ENCODE measurements around the gene MTAP. TPM values are rescaled to one million over a fixed set of nuclear protein-coding genes. Genes with fewer than 3 reads are reported as not detected.
A peak's percentile ranks its signal among the peaks of the same experiment; 100 is the strongest.

Gene MTAP
- total and polyA plus RNA-seq, 11 donors: 5.4 to 27.3 (median 18.1) TPM

DNA sequence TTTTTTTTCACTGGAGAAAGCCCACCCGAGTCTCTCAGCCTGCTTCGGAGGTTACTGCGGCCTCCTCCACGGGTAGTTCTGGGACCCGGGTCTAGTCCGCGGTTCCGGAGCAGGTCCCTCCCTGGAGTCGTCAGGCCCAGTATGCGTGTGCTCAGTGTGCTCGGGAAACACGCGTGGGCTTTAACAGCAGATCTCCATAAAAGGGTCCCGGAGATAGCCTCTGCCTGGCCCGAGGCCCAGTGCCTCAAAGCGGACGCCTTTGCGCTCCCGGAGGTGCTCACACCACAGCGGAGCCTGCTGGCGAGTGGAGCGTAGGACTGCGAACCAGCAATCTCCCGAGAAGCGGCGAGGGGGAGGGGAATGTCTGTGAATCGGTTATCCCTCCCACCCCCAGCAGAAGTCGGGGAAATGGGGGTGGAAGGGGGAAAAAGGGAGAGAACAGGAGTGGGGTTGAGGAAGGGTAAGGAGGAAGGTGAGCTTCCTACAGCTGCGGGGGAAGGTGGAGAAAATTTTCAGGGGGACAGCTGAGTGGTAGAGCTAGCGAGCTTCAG, 163.0 kb downstream of the MTAP start:
- no peak overlapping the region for H3K27ac ChIP-seq
- H3K27me3 ChIP-seq: peaks cover 55 to 95% (median 80%) of the 10 kb centered on the region in 9 donors
- 2 to 3% (median 2%) methylated on average over 30 of the region's 30 CpGs for WGBS, 4 donors

DNA sequence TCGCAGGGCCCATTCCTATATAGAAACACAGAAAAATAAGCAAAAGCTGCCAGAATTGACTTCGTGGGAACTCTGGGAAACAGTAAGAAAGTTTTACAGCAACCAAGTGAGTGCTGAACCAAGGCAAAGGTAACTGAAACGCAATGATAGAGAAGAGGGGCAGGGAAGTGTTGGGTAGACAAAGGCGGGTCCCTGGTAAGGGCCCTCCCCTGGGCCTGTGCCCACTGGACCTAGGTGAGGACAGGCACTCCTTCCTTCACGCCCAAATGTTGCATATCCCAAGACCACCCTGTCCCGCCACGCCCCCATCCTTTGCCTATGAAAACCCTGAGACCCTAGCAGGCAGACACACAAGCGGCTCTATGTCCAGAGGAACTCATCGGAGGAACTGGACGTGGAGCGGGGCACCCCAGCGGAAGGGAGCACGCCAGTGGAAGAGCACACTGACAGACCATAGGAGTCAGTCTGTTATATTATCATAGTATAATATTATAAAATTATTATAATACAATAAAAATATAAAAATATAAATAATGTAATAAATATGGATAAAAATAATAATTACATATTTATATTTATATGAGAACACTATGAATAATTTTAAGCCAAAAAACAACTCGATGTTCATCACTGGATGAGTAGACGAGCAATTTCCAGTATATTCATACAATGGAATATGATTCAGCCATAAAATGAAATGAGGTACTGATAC, 163.9 kb downstream of the MTAP start:
- 14 to 20% (median 16%) methylated on average over 15 of the region's 15 CpGs for whole genome bisulfite sequencing, 4 donors
- DNase-seq (no peak), ATAC-seq (no peak)
- H3K4me3 ChIP-seq: no peak overlapping the region
- H3K9me3 ChIP-seq: peaks cover 0 to 14% (median 0%) of the 10 kb centered on the region in 12 donors
- intact Hi-C loops (cut with DNase I): loop anchor here in 1 of 10 donors (5.0 kb wide), 1 partner anchor 41 kb away; the partner anchor contains the start of gene CDKN2B
- no peak overlapping the region for H3K27ac ChIP-seq
- H3K4me1 ChIP-seq: peaks cover 0 to 33% (median 10%) of the 10 kb centered on the region in 12 donors
- TF ChIP-seq POLR2A (IDR thresholded peaks at IDR 0.05): no peak
- TF ChIP-seq, protein P1, sequence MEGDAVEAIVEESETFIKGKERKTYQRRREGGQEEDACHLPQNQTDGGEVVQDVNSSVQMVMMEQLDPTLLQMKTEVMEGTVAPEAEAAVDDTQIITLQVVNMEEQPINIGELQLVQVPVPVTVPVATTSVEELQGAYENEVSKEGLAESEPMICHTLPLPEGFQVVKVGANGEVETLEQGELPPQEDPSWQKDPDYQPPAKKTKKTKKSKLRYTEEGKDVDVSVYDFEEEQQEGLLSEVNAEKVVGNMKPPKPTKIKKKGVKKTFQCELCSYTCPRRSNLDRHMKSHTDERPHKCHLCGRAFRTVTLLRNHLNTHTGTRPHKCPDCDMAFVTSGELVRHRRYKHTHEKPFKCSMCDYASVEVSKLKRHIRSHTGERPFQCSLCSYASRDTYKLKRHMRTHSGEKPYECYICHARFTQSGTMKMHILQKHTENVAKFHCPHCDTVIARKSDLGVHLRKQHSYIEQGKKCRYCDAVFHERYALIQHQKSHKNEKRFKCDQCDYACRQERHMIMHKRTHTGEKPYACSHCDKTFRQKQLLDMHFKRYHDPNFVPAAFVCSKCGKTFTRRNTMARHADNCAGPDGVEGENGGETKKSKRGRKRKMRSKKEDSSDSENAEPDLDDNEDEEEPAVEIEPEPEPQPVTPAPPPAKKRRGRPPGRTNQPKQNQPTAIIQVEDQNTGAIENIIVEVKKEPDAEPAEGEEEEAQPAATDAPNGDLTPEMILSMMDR (IDR thresholded peaks at IDR 0.05): no peak
- H3K27me3 ChIP-seq: peaks cover 63 to 99% (median 88%) of the 10 kb centered on the region in 9 donors
- H3K36me3 ChIP-seq: no peaks in the 10 kb centered on the region

More for the DNA sequence above, 163.0 kb downstream of the MTAP start:
- Histone ChIP-seq H3K9me3 (peaks cover 0 to 14% (median 0%) of the 10 kb centered on the region in 12 donors), H3K4me3 (peak overlapping the region in 9 of 12 donors; percentile 5 to 52 (median 16)), H3K36me3 (no peaks in the 10 kb centered on the region), H3K4me1 (peaks cover 0 to 26% (median 10%) of the 10 kb centered on the region in 12 donors)
- intact Hi-C loops (cut with DNase I): loop anchor here in 1 of 10 donors (5.0 kb wide), 1 partner anchor 42 kb away; the partner anchor contains the start of gene CDKN2B
- TF ChIP-seq POLR2A (IDR thresholded peaks at IDR 0.05): no peak
- TF ChIP-seq, protein P1 (IDR thresholded peaks at IDR 0.05): peak in 3 of 12 donors; percentile 6 to 17 (median 16)
- ATAC-seq (peak in 3 of 4 donors; percentile 45 to 67 (median 64)), DNase-seq (peak in 2 of 5 donors; percentile 39 to 68)

DNA sequence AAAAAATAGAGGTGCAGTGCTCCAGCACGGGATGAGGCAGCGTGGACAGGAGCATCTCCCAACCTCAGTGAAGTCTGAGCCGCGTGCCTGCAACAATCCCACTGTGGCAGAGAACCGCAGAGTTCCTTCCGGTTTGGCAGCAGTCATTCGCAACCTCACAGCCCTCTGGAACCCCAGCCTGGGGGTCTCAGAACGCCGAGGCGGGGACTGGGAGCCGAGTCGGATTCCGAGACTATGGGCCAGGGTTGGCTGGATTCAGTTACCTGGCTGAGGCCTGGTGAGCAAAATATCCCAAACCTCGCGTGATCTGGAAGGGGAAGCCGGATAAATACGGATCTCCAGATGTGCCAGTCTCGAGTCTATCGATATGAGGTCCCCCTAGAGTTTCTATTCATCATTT, 164.7 kb downstream of the MTAP start:
- peaks cover 65 to 100% (median 95%) of the 10 kb centered on the region in 9 donors for H3K27me3 ChIP-seq
- H3K36me3 ChIP-seq: no peaks in the 10 kb centered on the region
- H3K4me3 ChIP-seq: no peak overlapping the region
- DNase-seq (no peak), ATAC-seq (no peak)
- no peak overlapping the region for H3K27ac ChIP-seq
- 6 to 18% (median 10%) methylated on average over 17 to 19 of the region's 19 CpGs for WGBS, 4 donors
- TF ChIP-seq, protein P1 (IDR thresholded peaks at IDR 0.05): no peak
- intact Hi-C loops (cut with DNase I): loop anchor here in 1 of 10 donors (5.0 kb wide), 1 partner anchor 40 kb away; the partner anchor contains the start of gene CDKN2B
- peaks cover 0 to 36% (median 10%) of the 10 kb centered on the region in 12 donors for H3K4me1 ChIP-seq
- H3K9me3 ChIP-seq: peaks cover 0 to 13% (median 0%) of the 10 kb centered on the region in 12 donors

DNA sequence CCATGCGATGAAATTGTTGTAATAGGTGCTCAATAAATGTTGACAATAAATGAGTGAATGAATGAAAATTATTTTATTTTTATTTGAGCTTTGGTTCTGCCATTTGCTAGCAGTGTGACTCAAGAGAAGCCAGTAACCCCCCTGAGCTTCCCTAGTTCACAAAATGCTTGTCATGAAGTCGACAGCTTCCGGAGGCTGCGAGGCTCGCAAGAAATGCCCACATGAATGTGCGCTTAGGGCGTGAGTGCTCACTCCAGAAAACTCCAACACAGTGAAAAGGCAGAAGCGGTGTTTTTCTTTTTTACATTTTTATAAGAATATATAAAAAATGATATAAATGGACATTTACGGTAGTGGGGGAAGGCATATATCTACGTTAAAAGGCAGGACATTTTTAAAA, 165.3 kb downstream of the MTAP start:
- Histone ChIP-seq H3K4me3 (no peak overlapping the region), H3K36me3 (no peaks in the 10 kb centered on the region), H3K27me3 (peaks cover 67 to 100% (median 95%) of the 10 kb centered on the region in 9 donors), H3K9me3 (peaks cover 0 to 9% (median 0%) of the 10 kb centered on the region in 12 donors), H3K4me1 (peaks cover 0 to 36% (median 10%) of the 10 kb centered on the region in 12 donors), H3K27ac (no peak overlapping the region)
- ATAC-seq (no peak), DNase-seq (no peak)
- WGBS, 4 donors: 14 to 26% (median 23%) methylated on average over 10 of the region's 10 CpGs
- intact Hi-C loops (cut with DNase I): loop anchor here in 1 of 10 donors (5.0 kb wide), 1 partner anchor 40 kb away; the partner anchor contains the start of gene CDKN2B
- no peak for TF ChIP-seq POLR2A (IDR thresholded peaks at IDR 0.05)
- TF ChIP-seq, protein P1 (IDR thresholded peaks at IDR 0.05): no peak
